OCI-LY7 (cell line): Measurements from ENCODE around the gene DCAKD. TPM values are rescaled to one million over a fixed set of nuclear protein-coding genes. Genes with fewer than 3 reads are reported as not detected.

Source experiments
- BruUV-seq: library from RNA; stranded (reverse); fragments of 400-500 nt; replicated peaks from 2 replicates; lab custom pipeline; 2021; lab: Mats Ljungman, UMichigan
- CTCF ChIA-PET: fragments of 300-600 bp; sonication (Branson Sonifier 250); formaldehyde crosslinking; loops from one replicate; lab custom pipeline; 2022; ENCODE audit warnings: antibody characterized with exemption; ENCODE audit not compliant: unreplicated experiment; lab: Charles Lee
- POLR2A ChIA-PET: fragments of 300-600 bp; sonication (Branson Sonifier 250); formaldehyde crosslinking; loops from one replicate; lab custom pipeline; 2022; ENCODE audit warnings: antibody characterized with exemption; lab: Charles Lee
- DNase-seq: peaks from one replicate; pipeline ENCODE4 v3.0.0-alpha.2; 2015; ENCODE audit warnings: low spot score
- H2AFZ ChIP-seq: fragments of 200-600 bp; sonication (generic), shearing (Covaris generic); 2 replicates; pipeline ENCODE4 v1.6.1; 2014; ENCODE audit warnings: mild to moderate bottlenecking, antibody characterized with exemption, low read length, moderate library complexity
- H3K27ac ChIP-seq: fragments of 200-600 bp; sonication (generic); 2 replicates; pipeline ENCODE4 v1.5.1; 2014; ENCODE audit warnings: mixed run types, low read depth, mild to moderate bottlenecking, moderate library complexity, low read length, inconsistent platforms; ENCODE audit not compliant: poor library complexity, severe bottlenecking
- H3K36me3 ChIP-seq: fragments of 200-600 bp; sonication (generic); 2 replicates; pipeline ENCODE4 v1.6.1; 2014; ENCODE audit warnings: mild to moderate bottlenecking, antibody characterized with exemption, low read length, moderate library complexity, mixed read lengths; ENCODE audit not compliant: insufficient read depth
- H3K4me1 ChIP-seq: fragments of 200-600 bp; sonication (generic); 2 replicates; pipeline ENCODE4 v1.5.1; 2014; ENCODE audit warnings: mild to moderate bottlenecking, low read length; ENCODE audit not compliant: insufficient read depth, poor library complexity, severe bottlenecking
- H3K4me2 ChIP-seq: fragments of 200-600 bp; sonication (generic); 2 replicates; pipeline ENCODE4 v1.6.1; 2014; ENCODE audit warnings: mild to moderate bottlenecking, low read length
- H3K4me3 ChIP-seq: fragments of 200-600 bp; sonication (generic); 2 replicates; pipeline ENCODE4 v1.5.1; 2014; ENCODE audit warnings: mild to moderate bottlenecking, low read depth, low read length; ENCODE audit not compliant: poor library complexity, severe bottlenecking
- H3K79me2 ChIP-seq: fragments of 200-600 bp; sonication (generic); 2 replicates; pipeline ENCODE4 v1.6.1; 2016; ENCODE audit warnings: low read depth, mild to moderate bottlenecking, low read length, moderate library complexity, mixed read lengths; ENCODE audit not compliant: insufficient read depth
- H3K9me2 ChIP-seq: fragments of 200-600 bp; sonication (generic); 2 replicates; pipeline ENCODE4 v1.6.1; 2016; ENCODE audit warnings: mild to moderate bottlenecking, low read length, mixed read lengths; ENCODE audit not compliant: insufficient read depth
- H3K9me3 ChIP-seq: fragments of 200-600 bp; sonication (generic); 2 replicates; pipeline ENCODE4 v1.6.1; 2014; ENCODE audit warnings: mild to moderate bottlenecking, mixed run types, low read length, mixed read lengths
- H4K20me1 ChIP-seq: fragments of 200-600 bp; sonication (generic); 2 replicates; pipeline ENCODE4 v1.6.1; 2014; ENCODE audit warnings: mild to moderate bottlenecking, antibody characterized with exemption, low read length, moderate library complexity, mixed read lengths; ENCODE audit not compliant: insufficient read depth
- CTCF ChIP-seq: fragments of 200-600 bp; sonication (generic); conservative IDR thresholded peaks from 2 replicates; pipeline ENCODE4 v1.5.1; 2014; ENCODE audit warnings: mild to moderate bottlenecking, antibody characterized with exemption, low read length, moderate library complexity, mixed read lengths
- EZH2phosphoT487 ChIP-seq: fragments of 200-600 bp; sonication (generic); IDR thresholded peaks from 2 replicates; pipeline ENCODE4 v1.6.1; 2018; ENCODE audit warnings: low read depth, borderline replicate concordance, mild to moderate bottlenecking, mixed run types, antibody characterized with exemption, low read length, moderate library complexity, mixed read lengths
- intact Hi-C: fragments of 100-400 bp; cut with micrococcal nuclease; formaldehyde crosslinking; loops from one replicate; pipeline ENCODE4 v1.10.0; 2022; ENCODE audit not compliant: unreplicated experiment
- total RNA-seq, 2 experiments: library from RNA; depleted of rRNA in 1 of 2; stranded (reverse); fragments of >200 nt in 1 of 2; shearing (Covaris generic) in 1 of 2; gene quantifications; 2 replicates each; pipeline ENCODE4 v1.2.3, GENCODE V29; 2014 to 2022

The DCAKD gene
- total RNA-seq, 2 experiments from 2014 or later: 40.8 to 45.6 TPM

GRCh38 chr17:44992242-44992939 lies 59.0 kb downstream of the DCAKD start:
- Histone ChIP-seq H3K79me2 (no peaks in the 10 kb centered on the region), H3K4me3 (no peak overlapping the region), H3K4me1 (no peaks in the 10 kb centered on the region), H4K20me1 (no peaks in the 10 kb centered on the region), H3K27ac (no peak overlapping the region), H2AFZ (no peak overlapping the region), H3K36me3 (no peaks in the 10 kb centered on the region), H3K4me2 (no peak overlapping the region), H3K9me2 (no peaks in the 10 kb centered on the region), H3K9me3 (no peaks in the 10 kb centered on the region)
- TF ChIP-seq EZH2phosphoT487 (no peak), CTCF (no peak)
- DNase-seq: no peak
- CTCF ChIA-PET: no interaction called here
- no TSS peak for BruUV-seq
- POLR2A ChIA-PET: no interaction called here
- intact Hi-C loops: no loop called here

- Histone ChIP-seq H3K9me2 (no peaks in the 10 kb centered on the region), H3K4me2 (no peak overlapping the region), H3K9me3 (no peaks in the 10 kb centered on the region), H3K79me2 (no peaks in the 10 kb centered on the region), H2AFZ (no peak overlapping the region), H4K20me1 (no peaks in the 10 kb centered on the region), H3K36me3 (no peaks in the 10 kb centered on the region), H3K4me1 (no peaks in the 10 kb centered on the region), H3K27ac (no peak overlapping the region), H3K4me3 (no peak overlapping the region)
- ChIA-PET POLR2A (no interaction called here), CTCF (interaction anchor here (0.5 kb wide), 1 partner anchor 57 kb away, joined by 6 read pairs; no protein-coding TSS in a partner anchor)
- no TSS peak for BruUV-seq
- intact Hi-C loops: no loop called here
- no peak for DNase-seq
- TF ChIP-seq CTCF: no peak
- no peak for TF ChIP-seq EZH2phosphoT487
These were observed 60.4 kb downstream of the DCAKD start for GRCh38 chr17:44990994-44991393.

GRCh38 chr17:44989552-44990138 lies 61.8 kb downstream of the DCAKD start:
- H3K27ac ChIP-seq: no peak overlapping the region
- ChIA-PET POLR2A (no interaction called here), CTCF (no interaction called here)

More at GRCh38 chr17:44989552-44990138, 61.8 kb downstream of the DCAKD start:
- Histone ChIP-seq H4K20me1 (no peaks in the 10 kb centered on the region), H3K4me2 (no peak overlapping the region), H3K4me1 (no peaks in the 10 kb centered on the region), H3K4me3 (no peak overlapping the region), H3K36me3 (no peaks in the 10 kb centered on the region), H3K9me2 (no peaks in the 10 kb centered on the region), H2AFZ (no peak overlapping the region), H3K9me3 (no peaks in the 10 kb centered on the region), H3K79me2 (no peaks in the 10 kb centered on the region)
- no peak for DNase-seq
- no TSS peak for BruUV-seq
- intact Hi-C loops: no loop called here
- TF ChIP-seq EZH2phosphoT487 (no peak), CTCF (no peak)
